B cell (primary cell): ENCODE measurements around the gene PCNX4. TPM values are rescaled to one million over a fixed set of nuclear protein-coding genes. Genes with fewer than 3 reads are reported as not detected.

ENCODE experiments used
- ATAC-seq: fragments of 200-7000 bp; cut with Tn5 transposase; one replicate; pipeline ENCODE4 v1.10.0; 2021; ENCODE audit warnings: low read depth, mild to moderate bottlenecking, moderate number of reproducible peaks, moderate library complexity
- CTCF ChIA-PET: fragments of 350-600 bp; sonication (Branson Sonifier 250); formaldehyde crosslinking; loops from one replicate; lab custom pipeline; 2021; ENCODE audit warnings: antibody characterized with exemption, inconsistent platforms; lab: Charles Lee
- POLR2A ChIA-PET: fragments of 350-600 bp; sonication (Branson Sonifier 250); formaldehyde crosslinking; loops from one replicate; lab custom pipeline; 2021; ENCODE audit warnings: antibody characterized with exemption; lab: Charles Lee
- DNase-seq: peaks from one replicate; pipeline ENCODE4 v3.0.0; 2013
- H2AFZ ChIP-seq: 2 replicates; pipeline ENCODE4 v1.6.1; 2012; ENCODE audit warnings: mild to moderate bottlenecking, low read depth, low read length; ENCODE audit not compliant: insufficient read depth, poor library complexity, severe bottlenecking
- H3K27ac ChIP-seq, 2 donors: 1 replicate in 1 of 2; 2 replicates in 1 of 2; pipeline ENCODE4 v1.5.1; 2012 to 2013; ENCODE audit warnings: low read length in 2 of 2, mild to moderate bottlenecking in 2 of 2, moderate library complexity in 1 of 2
- H3K27me3 ChIP-seq, 4 experiments: fragments of 200-600 bp in 1 of 4; sonication (generic) in 1 of 4; replicated peaks in 1 of 4; 1 replicate in 2 of 4; 2 replicates in 2 of 4; pipeline versions ENCODE4 v1.6.1 to v1.7.0; 2013 to 2016; ENCODE audit warnings: low read length in 3 of 4, mild to moderate bottlenecking in 2 of 4, mixed read lengths in 1 of 4, moderate library complexity in 1 of 4; ENCODE audit not compliant: insufficient read depth in 4 of 4, control insufficient read depth in 3 of 4; ENCODE audit errors: control extremely low read depth in 1 of 4
- H3K36me3 ChIP-seq, 2 experiments: replicated peaks in 1 of 2; 1 replicate in 1 of 2; 2 replicates in 1 of 2; pipeline versions ENCODE4 v1.6.1 to v1.7.1; 2013; ENCODE audit warnings: low read length in 1 of 2; ENCODE audit not compliant: insufficient read depth in 2 of 2, control insufficient read depth in 1 of 2; ENCODE audit errors: control extremely low read depth in 1 of 2, extremely low read depth in 1 of 2
- H3K4me1 ChIP-seq, 2 donors: fragments of 200-600 bp in 1 of 2; sonication (generic) in 1 of 2; 1 replicate in 1 of 2; 2 replicates in 1 of 2; pipeline versions ENCODE4 v1.5.1 to v1.6.1; 2013 to 2017; ENCODE audit warnings: low read length in 2 of 2; ENCODE audit not compliant: control insufficient read depth in 2 of 2, insufficient read depth in 2 of 2
- H3K4me2 ChIP-seq: replicated peaks from 2 replicates; pipeline ENCODE3; 2012; ENCODE audit warnings: mild to moderate bottlenecking, low read depth, low read length; ENCODE audit not compliant: poor library complexity, severe bottlenecking
- H3K4me3 ChIP-seq, 5 experiments: fragments of 200-600 bp in 1 of 5; sonication (generic) in 1 of 5; 1 replicate in 3 of 5; 2 replicates in 2 of 5; pipeline versions ENCODE4 v1.5.1 to v1.7.0; 2011 to 2016; ENCODE audit warnings: low read length in 4 of 5, mild to moderate bottlenecking in 4 of 5, low read depth in 2 of 5, control low read depth in 1 of 5, moderate library complexity in 1 of 5; ENCODE audit not compliant: insufficient read depth in 1 of 5; ENCODE audit errors: control extremely low read depth in 1 of 5, extremely low read depth in 1 of 5
- H3K79me2 ChIP-seq: fragments of 200-600 bp; sonication (generic); one replicate; pipeline ENCODE4 v1.6.0; 2016; ENCODE audit warnings: low read length; ENCODE audit not compliant: control insufficient read depth, insufficient read depth
- H3K9ac ChIP-seq: fragments of 200-600 bp; sonication (generic); 2 replicates; pipeline ENCODE4 v1.6.1; 2017; ENCODE audit warnings: mild to moderate bottlenecking, low read length, moderate library complexity
- H3K9me3 ChIP-seq, 3 donors: one replicate each; pipeline versions ENCODE4 v1.6.1 to v1.7.1; 2013; ENCODE audit warnings: low read length in 2 of 3; ENCODE audit not compliant: control insufficient read depth in 2 of 3, insufficient read depth in 1 of 3; ENCODE audit errors: control extremely low read depth in 1 of 3
- H4K20me1 ChIP-seq: 2 replicates; pipeline ENCODE4 v1.6.0; 2012; ENCODE audit warnings: mild to moderate bottlenecking, low read length; ENCODE audit not compliant: insufficient read depth, control insufficient read depth, poor library complexity, severe bottlenecking
- H3K27ac Mint-ChIP-seq: one replicate; pipeline ENCODE4 v1.8.0; 2021; ENCODE audit warnings: mixed read lengths
- H3K27me3 Mint-ChIP-seq: one replicate; pipeline ENCODE4 v1.8.0; 2021; ENCODE audit warnings: mixed read lengths
- H3K4me1 Mint-ChIP-seq: one replicate; pipeline ENCODE4 v1.8.0; 2021; ENCODE audit warnings: mixed read lengths
- H3K4me3 Mint-ChIP-seq: one replicate; pipeline ENCODE4 v1.8.0; 2021; ENCODE audit warnings: mixed read lengths
- H3K9me3 Mint-ChIP-seq: one replicate; pipeline ENCODE4 v1.8.0; 2022; ENCODE audit warnings: mixed read lengths; ENCODE audit not compliant: insufficient read depth
- EZH2 ChIP-seq: IDR thresholded peaks from 2 replicates; pipeline ENCODE4 v1.6.1; 2012; ENCODE audit warnings: borderline replicate concordance, low read depth, mild to moderate bottlenecking, moderate library complexity, low read length; ENCODE audit not compliant: insufficient read depth, poor library complexity, severe bottlenecking
- WGBS: methylation state at CpG from one replicate; pipeline ENCODE4 v1.1.5; 2013; ENCODE audit warnings: missing lambda C conversion rate; ENCODE audit not compliant: insufficient coverage; 5-methylcytosine and 5-hydroxymethylcytosine counted together
- intact Hi-C: fragments of 100-400 bp; cut with micrococcal nuclease; formaldehyde crosslinking; loops from one replicate; pipeline ENCODE4 v1.10.0; 2022
- polyA plus RNA-seq: library from polyadenylated mRNA; depleted of rRNA; stranded (reverse); fragments of >200 nt; gene quantifications from 2 replicates; pipeline ENCODE4 v1.2.3, GENCODE V29; 2012
- total RNA-seq, 2 donors: library from RNA; stranded (reverse); fragments of 120-200 nt in 1 of 2; gene quantifications; 1 replicate in 1 of 2; 2 replicates in 1 of 2; pipeline versions ENCODE4 v1.2.3 to v1.2.4, GENCODE V29; 2013 to 2022
- TF ChIP-seq, protein P1 (sequence below): fragments of 200-600 bp; IDR thresholded peaks from one replicate; pipeline ENCODE4 v1.8.0; 2022; ENCODE audit warnings: antibody characterized with exemption, mild to moderate bottlenecking

PCNX4 gene
- total and polyA plus RNA-seq, 2 donors (not counting 1 experiment from before 2014, with no cell fraction given), result 17.8 to 53.4 TPM

DNA sequence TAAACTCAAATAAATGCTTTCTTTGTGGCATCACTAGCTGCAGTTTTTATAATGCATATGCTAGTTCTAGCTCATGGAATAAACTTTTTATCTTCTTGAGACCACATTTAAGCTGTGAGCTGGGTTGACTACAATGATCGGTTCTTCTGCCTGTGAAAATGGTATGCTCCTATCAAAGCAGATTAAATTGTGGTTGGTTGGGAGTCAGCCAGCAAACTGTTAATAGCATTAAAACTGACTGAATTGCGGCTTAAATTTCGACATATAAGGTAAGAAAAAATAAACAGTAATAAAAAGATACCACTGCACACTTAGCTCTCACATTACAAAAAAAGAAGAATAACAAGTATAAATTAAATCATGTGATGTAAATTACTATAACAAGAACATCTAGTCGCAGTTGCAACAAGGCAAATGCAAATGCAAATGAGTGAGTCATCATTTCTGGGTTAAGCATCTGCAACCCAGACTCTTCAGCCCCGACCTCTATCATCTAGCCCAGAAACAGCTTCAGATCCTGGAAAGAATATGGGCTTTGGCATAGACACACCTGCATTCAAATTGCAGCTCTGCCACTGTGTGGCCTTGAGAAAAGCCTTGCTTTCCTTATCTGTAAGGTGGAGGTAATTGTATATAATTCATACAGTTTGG is 93.3 kb downstream of the PCNX4 start:
- 50% methylated on average over 1 of the region's 5 CpGs for WGBS
- H3K4me1 Mint-ChIP-seq, result peaks cover 16% of the 10 kb centered on the region
- no peaks in the 10 kb centered on the region for H3K36me3 ChIP-seq
- H3K27me3 Mint-ChIP-seq, result no peaks in the 10 kb centered on the region
- no peak overlapping the region for H2AFZ ChIP-seq
- no peaks in the 10 kb centered on the region for H4K20me1 ChIP-seq
- H3K9me3 ChIP-seq, result no peaks in the 10 kb centered on the region
- ATAC-seq (no peak), DNase-seq (no peak)
- no peak overlapping the region for H3K27ac ChIP-seq
- peaks cover 9 to 12% of the 10 kb centered on the region in 2 donors for H3K4me1 ChIP-seq
- H3K27me3 ChIP-seq, result no peaks in the 10 kb centered on the region
- H3K27ac Mint-ChIP-seq, result no peak overlapping the region
- H3K4me3 ChIP-seq, result no peak overlapping the region
- H3K79me2 ChIP-seq, result no peaks in the 10 kb centered on the region
- intact Hi-C loops, result loop anchor here (1.0 to 10.0 kb wide), 11 partner anchors 20 to 1058 kb away; partner anchors contain the start of genes CCDC175, DHRS7, JKAMP and L3HYPDH
- no peak overlapping the region for H3K4me2 ChIP-seq
- ChIA-PET CTCF (interaction anchor here (0.8 to 9.6 kb wide), 24 partner anchors 11 to 701 kb away, joined by 3 to 254 read pairs (median 6); partner anchors contain the start of genes DHRS7, JKAMP, L3HYPDH and PCNX4), POLR2A (interaction anchor here (1.1 kb wide), 1 partner anchor 64 kb away, joined by 3 read pairs; the partner anchor contains the start of gene PPM1A)
- no peak overlapping the region for H3K9ac ChIP-seq
- TF ChIP-seq, protein P1, sequence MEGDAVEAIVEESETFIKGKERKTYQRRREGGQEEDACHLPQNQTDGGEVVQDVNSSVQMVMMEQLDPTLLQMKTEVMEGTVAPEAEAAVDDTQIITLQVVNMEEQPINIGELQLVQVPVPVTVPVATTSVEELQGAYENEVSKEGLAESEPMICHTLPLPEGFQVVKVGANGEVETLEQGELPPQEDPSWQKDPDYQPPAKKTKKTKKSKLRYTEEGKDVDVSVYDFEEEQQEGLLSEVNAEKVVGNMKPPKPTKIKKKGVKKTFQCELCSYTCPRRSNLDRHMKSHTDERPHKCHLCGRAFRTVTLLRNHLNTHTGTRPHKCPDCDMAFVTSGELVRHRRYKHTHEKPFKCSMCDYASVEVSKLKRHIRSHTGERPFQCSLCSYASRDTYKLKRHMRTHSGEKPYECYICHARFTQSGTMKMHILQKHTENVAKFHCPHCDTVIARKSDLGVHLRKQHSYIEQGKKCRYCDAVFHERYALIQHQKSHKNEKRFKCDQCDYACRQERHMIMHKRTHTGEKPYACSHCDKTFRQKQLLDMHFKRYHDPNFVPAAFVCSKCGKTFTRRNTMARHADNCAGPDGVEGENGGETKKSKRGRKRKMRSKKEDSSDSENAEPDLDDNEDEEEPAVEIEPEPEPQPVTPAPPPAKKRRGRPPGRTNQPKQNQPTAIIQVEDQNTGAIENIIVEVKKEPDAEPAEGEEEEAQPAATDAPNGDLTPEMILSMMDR, result no peak
- TF ChIP-seq EZH2, result no peak
- no peak overlapping the region for H3K4me3 Mint-ChIP-seq
- H3K9me3 Mint-ChIP-seq, result peaks cover 3% of the 10 kb centered on the region

- Histone ChIP-seq H3K4me3 (no peak overlapping the region), H4K20me1 (no peaks in the 10 kb centered on the region), H3K36me3 (no peaks in the 10 kb centered on the region), H3K4me2 (no peak overlapping the region), H3K27ac (no peak overlapping the region), H3K79me2 (no peaks in the 10 kb centered on the region), H3K9ac (no peak overlapping the region), H3K4me1 (peaks cover 9 to 10% of the 10 kb centered on the region in 2 donors), H2AFZ (no peak overlapping the region), H3K9me3 (no peaks in the 10 kb centered on the region), H3K27me3 (no peaks in the 10 kb centered on the region)
- CTCF ChIA-PET, result interaction anchor here (1.7 to 9.6 kb wide), 3 partner anchors 12 to 223 kb away, joined by 4 to 254 read pairs (median 183); no protein-coding TSS in a partner anchor
- Mint-ChIP-seq H3K4me1 (peaks cover 11% of the 10 kb centered on the region), H3K9me3 (no peaks in the 10 kb centered on the region), H3K27ac (no peak overlapping the region), H3K27me3 (peaks cover 3% of the 10 kb centered on the region), H3K4me3 (no peak overlapping the region)
- no CpG with 5 or more reads among the region's 3 CpGs for WGBS
- ATAC-seq (no peak), DNase-seq (no peak)
- TF ChIP-seq, protein P1, result no peak
- TF ChIP-seq EZH2, result no peak
- POLR2A ChIA-PET, result no interaction called here
- intact Hi-C loops, result loop anchor here (10.0 kb wide), 2 partner anchors 147 to 377 kb away; no protein-coding TSS in a partner anchor
Measured at GRCh38 chr14:60188115-60188514, 96.4 kb downstream of the PCNX4 start.
